GM19043 (cell line): Measurements from ENCODE around the gene FRAT1.
"Not testable (repeated sequence)": the region's sequence is repeated elsewhere in the genome, so short reads cannot be mapped to it uniquely, and the experiment has no call there.

ENCODE experiments used
- ATAC-seq: cut with Tn5 transposase; IDR thresholded peaks from one replicate; pipeline ENCODE4 v1.9.1; 2021; ENCODE audit warnings: low read depth; ENCODE audit not compliant: unreplicated experiment

The FRAT1 gene

DNA sequence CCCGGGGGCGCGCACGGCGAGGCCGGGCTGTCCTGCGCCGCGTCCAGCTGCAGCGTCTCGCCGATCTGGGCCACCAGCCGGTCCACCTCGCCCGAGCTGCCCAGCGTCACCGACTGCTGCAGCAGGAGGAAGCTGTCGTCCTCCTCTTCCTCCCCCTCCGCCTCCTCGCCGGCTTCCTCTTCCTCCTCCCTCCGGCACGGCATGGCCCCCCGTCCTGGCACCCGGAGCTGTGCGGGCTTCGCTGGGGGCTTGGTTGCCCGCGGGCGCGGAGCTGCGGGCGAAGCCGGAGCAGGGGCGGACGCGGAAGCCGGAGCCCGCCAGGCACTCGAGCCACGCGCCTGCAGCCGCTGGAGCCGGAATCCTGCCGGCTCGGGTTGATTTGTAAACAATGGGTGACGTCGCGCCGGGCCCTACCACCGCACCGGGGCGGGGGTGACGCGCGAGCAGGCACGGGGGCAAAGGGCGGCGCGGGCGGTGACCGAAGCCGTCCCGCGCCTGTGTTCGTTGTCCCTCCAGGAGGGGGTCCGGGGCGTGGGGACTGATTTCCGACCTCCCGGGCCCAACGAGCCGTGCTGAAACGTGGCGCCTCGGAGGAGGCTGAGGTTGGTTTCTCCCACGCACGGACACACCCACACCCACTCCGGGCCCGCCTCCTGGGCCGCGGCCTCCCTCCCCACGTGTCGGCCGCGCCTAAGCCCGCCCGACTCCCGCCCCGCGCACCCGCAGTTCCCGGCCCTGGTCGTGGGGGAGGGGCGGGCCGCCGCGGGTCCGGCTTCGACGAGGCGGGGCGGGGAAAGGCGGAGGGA is 15.5 kb downstream of the FRAT1 start, which contains the start of gene FRAT2:
Gene FRAT2, minus strand, starts transcription at position 360 of the 806 bp plus-strand sequence. Its CDS starts 157 bp downstream, at position 203.
- peak; percentile 79 for ATAC-seq

DNA sequence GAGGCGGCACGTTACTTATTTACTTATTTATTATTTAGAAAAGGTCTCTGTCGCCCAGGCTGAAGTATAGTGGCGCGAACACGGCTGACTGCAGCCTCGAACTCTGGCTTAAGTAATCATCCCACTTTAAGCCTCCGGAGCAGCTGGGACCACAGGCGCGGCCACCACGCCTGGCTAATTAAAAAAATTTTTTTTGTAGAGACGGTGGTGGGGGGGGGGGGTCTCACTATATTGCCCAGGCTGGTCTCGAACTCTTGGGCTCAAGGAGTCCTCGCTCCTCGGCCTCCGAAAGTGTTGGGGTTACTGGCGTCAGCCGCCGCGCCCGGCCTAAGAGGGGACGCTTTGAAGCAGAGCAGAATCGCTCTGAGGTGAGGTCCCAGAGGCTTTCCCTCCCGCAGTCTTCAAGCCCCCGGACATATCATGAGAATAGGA is 16.1 kb downstream of the FRAT1 start:
- no peak for ATAC-seq

DNA sequence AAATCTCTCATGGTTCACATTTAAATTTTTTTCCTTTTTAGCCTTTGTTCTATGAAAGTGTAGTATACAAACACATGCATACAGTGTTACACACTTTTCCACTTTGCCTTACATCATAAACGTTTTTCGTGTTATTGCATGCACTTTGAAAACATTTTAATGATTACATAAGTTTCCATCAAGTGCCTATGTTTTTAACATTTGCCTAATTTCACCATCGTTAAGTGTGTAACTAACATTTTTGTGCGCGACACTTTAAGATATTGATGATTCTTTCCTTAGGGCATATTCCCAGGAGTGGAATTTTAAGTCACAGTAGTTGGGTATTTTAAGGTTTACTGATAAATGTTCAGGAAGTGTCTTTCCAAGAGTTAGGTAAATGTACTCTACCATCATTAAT is 16.9 kb downstream of the FRAT1 start:
- no peak for ATAC-seq

DNA sequence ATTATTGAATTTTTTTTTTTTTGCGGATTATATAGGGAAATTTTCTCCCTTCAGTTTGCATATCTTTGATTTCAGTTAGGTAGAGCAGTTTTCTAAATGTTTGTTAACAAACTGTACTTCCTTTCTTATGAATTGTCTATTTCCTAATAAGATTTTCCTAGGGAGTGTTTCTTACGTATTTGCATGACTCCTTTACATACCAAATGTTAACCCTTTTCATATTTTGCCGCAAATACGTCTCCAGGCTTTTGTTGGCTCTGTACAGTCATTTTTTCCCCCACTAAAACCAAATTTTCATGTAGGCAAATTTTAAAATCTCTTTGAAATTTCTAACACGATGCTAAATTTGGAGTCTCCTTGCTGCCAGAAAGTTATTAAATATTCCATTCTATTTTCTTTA is 17.4 kb downstream of the FRAT1 start:
- no peak for ATAC-seq

DNA sequence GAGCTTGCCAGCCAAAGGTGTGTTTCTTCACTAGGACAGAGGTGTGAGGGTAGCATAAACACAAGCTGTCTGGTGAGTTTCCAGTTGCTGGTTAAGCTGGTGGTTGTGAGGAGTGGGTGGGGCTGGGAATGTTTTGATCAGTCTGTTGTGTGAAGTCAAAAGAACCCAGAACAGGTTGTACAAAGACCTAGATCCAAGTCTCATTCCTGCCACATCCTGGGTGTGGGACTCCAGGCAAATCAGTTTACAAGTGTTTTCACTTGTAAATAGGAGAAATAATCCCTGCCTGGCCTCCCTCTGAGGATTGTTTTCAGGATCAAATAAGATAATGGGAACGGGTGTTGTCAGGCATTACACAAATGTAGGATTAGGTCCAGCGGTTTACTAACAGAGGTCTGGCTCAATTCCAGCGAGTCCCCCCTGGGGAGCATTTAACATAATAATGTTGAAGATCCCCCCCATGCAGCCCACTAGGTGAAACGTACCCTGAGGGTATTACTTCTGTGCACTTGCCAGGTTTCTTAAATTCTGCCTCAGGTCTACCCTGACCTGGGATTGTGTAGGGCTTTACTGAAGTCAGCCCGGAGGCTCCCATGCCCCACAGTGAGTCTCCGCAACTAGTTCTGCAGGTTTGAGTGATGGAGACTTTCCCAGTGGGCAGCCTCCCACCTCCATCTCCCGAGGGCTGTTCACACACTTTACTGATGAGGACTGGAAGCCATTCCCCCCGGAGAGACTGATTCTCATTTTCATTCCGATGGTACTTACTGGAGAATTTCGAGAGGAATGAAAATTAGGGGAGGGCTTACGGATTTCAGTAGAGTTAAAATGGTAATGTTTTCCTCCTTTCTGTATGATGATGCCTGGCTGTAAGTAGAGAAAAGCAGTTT is 18.1 kb downstream of the FRAT1 start:
- ATAC-seq = no peak

DNA sequence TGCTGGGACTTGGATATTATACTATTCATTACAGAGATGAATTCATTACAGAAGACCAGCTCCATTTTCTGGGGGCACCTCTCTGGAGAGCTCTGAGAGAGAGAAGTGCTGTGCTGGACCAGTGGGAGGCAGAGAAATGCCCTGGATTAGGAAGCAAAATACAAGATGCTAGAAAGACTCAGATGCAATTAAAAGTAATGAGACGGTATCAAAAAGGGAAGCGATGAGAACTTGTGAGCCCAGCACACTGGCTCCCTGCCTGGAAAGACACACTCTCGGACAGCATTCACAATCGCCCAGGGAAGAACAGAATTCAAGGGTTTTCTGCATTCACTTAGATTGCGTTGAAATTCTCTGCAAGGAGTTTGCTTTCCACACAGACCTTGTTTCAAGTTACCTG is 19.0 kb downstream of the FRAT1 start:
- no peak for ATAC-seq

DNA sequence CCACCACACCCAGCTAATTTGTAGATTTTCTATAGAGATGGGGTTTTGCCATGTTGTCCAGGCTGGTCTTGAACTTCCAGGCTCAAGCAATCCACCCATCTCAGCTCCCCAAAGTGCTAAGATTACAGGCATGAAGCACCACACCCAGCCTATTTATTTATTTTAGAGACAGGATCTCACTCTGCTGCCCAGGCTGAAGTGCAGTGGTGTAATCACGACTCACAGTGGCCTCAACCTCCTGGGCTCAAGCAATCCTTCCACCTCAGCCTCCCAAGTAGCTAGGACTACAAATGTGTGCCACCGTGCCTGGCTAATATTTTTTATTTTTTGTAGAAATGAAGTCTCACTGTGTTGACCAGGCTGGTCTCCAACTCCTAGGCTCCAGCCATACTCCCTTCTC is 22.3 kb downstream of the FRAT1 start:
- no peak for ATAC-seq

DNA sequence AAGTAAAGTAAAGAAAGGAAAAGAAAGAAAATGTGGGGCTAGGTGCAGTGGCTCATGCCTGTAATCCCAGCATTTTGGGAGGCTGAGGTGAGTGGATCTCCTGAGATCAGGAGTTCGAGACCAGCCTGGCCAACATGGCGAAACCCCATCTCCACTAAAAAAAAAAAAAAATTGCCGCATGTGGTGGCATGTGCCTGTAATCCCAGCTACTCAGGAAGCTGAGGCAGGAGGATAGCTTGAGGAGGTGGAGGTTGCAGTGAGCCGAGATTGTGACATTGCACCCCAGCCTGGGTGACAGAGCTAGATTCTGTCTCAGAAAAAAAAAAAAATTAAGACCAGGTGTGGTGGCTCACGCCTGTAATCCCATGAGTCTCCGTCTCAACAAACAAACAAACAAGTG is 24.6 kb downstream of the FRAT1 start:
- ATAC-seq = not testable (repeated sequence)

DNA sequence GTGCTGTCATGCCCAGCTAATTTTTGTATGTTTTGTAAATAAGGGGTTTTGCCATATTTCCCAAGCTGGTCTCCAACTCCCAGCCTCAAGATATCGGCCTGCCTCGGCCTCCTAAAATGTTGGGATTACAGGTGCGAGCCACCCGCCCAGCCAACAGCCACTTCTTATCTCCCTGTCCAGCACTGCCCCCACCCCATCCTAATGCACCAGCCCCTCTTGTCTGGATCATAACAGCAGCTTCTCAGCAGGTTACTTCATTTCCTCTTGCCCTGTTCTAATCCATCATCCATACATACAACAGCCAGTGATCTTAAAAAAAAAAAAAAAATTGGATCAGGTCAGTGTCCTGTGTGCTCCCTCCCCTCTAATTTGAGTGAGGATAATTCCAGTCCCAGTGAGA is 28.2 kb downstream of the FRAT1 start:
- no peak for ATAC-seq

DNA sequence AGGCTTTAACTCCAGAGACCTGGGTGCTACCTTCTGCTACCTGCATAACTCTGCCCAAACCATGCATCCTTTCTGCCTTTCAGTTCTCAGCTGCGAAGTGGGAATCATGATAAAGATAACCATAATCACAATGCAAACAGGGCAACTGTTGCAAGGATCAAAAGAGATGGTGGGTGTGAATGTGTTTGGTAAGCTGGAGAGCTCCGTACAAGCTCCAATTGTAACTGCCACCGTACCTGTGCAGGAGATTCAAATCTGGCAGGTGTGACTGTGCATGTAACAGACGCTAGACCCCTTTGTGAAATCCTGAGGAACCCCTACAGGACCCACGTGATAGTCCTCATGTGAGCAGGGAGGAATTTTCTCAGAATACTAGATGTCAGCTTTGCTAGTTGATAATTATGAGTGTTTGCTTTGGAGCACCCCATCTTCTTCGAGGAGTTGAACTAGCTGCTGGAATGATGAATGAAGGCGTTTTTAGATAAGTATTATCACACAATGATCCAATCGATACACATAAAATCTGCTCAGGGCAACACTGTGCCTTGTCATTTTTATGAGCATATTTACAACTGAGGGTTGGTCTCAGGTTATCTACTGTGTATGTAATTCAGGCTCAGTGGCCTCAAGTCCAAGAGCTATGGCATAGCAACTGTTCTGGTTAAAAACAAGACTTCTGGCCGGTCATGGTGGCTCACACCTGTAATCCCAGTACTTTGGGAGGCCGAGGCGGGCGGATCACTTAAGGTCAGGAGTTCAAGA is 30.9 kb downstream of the FRAT1 start:
- ATAC-seq = no peak

DNA sequence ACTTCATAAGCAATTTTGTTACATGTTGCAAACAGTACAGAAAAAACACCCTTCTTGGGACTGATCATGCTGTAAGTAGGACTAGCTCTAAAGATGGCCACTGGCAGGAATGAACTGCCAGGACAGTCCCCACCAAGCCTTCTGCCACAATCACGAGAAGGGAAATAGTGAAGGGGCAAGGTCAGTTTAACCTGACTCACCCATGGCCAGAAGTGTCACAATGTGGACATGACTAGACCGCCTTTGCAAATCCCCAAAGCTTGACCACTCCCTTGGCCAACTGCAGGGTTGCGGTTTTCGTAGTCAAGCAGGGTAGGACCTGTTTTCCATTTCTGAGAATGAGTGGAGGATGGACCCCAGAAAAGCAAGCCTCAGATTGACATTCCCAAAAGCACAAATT is 34.9 kb downstream of the FRAT1 start:
- ATAC-seq = no peak

DNA sequence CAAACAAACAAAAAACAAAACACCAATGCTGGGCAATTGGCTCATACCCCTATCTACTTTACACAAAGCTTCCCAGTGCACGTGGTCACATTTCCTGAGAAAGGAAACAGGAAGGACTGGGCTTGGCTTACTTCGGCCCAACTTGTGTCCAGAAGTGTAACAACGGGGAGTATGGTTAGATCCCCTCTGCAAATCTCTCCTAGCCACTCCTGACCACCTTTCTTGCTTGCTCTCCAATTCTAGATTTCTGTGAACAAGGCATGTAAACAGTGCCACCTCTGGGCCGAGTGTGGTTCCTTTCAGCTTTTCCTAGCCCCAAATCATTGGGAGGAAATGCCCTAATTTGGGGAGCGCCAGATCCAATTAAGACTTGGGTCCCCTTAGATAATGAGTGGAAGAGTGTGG is 36.5 kb downstream of the FRAT1 start:
- ATAC-seq = no peak

DNA sequence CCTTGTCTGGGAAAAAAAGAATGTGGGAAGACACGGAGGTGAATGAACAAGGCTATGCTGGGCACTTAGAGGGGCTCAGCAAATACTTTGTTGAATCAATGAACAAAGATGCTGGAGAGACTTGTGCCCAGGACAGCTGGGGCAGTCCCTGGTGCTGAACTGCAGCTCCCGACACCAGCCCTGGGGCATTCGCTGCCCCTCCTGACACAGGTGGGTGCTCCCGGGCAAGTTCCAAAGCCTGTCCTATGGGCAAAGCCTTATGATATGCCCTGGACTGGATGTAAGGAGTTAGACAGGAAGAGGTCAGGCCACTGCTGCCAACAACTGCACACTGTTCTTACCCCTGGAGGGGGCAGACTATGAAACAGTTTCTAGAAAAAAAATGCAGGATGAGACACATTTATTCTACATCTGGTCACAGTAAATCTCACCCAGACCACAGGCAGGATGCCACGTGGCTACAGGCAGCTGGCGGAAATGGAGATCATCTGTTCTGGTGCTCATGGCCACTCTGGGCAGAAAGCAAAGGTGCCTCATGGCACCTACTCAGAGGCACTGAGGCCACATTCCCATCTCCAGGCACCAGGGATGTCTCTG is 37.3 kb downstream of the FRAT1 start:
- no peak for ATAC-seq

DNA sequence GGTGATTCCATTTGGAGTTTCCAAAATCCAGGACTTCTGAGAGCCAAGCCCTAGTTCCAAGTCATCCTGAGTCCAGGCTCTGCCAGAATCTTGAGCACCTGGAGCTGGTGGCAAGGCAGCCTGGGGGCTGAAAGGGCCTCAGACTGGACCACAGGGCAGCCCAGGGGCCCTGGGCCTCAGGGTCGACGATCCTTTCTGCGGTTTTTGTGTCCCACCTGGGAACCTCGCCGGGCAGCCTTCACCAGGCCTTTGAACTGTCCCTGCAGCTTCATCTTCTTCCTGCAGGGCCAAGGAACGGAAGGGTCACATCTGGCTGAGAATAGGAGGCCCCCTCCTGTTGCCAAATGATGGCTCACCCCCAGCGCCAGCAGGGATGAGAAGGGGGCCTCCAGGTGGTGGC is 37.8 kb downstream of the FRAT1 start:
- no peak for ATAC-seq

DNA sequence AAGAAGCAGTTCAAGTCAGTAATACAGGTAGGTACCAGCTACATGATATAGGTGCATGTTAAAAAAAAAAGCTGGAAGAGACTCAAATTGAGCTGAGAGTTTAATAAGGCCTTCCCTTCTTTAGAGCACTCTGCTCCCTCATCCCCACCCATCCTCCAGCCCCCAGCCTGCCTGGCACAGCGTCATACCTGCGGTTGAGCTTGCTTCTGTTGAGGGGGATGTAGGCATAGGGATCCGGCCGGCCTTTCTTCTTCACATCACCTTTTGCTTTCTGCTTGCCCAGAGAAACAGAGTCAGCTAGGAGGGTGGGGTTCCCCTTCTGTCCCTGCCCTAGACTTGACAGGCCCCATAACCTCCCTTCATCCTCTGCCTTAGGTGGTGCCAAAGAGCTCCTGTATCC is 39.3 kb downstream of the FRAT1 start:
- ATAC-seq = no peak

DNA sequence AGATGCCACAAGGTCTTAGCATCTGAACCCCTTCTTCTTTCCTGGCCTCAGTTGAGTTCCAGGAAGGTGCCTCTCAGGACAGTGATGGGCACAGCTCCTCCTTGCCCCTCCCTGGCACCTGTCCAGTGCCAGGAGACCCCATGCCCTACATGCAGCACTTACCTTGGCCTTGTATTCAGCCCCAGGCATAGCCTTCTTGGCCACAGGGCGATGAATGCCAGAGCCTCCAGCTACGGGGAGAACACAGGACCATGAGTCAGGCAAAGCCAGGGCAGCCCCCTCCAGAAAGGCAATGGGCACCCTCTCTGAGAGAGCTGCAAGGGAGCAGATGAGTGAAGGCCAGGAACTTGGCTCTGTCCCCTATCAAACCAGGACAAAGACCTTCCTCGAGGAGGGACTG is 39.7 kb downstream of the FRAT1 start:
- no peak for ATAC-seq

DNA sequence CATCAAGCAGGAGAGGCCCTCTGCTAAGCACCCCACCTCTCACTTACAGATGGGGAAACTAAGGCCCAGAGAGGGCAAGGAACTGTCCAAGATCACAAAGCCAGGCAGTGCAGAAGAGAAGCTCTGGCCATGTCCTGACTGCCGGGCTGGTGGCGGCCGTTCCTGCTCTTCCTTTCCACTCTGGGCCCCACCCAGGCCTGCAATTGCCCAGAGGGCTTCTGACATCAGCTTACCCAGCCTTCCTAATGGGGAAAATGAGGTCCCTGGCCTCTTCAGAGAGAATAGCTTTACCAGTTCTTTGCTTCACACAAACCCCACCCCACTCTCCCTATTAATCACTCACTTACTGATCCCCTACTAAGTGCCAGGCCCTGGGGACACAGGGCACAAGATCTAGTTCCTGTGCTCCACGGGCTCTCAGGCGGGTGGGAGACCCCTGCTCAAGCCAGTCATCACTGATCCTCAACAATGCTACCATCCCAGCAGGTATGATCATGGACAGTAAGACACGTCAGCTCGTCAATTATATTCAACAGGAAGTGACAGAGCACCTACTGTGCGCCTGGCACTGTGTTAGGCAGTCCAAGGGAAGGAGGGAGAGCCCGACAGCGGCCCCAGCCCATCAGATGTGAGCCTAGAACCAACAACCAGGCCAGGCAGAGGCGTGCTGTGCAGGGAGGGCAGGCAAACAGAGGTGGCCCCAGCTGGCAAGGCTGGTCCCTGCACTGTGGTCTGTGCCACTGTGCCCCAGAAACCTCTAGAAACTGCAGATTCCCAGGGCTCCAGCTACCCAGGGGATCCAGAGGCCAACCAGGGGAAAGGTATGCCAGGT is 41.9 kb downstream of the FRAT1 start:
- no peak for ATAC-seq

DNA sequence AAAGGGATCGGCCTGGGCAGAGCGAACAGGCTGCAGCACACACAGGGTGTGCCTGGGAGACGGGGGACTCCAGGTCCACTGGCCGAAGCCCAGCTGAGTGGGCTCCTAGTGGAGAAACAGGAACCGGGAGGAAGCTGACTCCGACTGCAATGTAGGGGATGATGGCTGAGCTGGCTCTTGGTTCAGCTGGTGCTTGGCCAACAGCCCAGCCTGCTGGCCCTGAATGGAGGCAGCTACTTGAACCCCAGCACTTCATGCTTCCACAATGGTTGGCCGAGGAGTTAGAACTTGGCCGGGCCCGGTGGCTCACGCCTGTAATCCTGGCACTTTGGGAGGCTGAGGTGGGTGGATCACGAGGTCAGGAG is 42.4 kb downstream of the FRAT1 start:
- no peak for ATAC-seq

DNA sequence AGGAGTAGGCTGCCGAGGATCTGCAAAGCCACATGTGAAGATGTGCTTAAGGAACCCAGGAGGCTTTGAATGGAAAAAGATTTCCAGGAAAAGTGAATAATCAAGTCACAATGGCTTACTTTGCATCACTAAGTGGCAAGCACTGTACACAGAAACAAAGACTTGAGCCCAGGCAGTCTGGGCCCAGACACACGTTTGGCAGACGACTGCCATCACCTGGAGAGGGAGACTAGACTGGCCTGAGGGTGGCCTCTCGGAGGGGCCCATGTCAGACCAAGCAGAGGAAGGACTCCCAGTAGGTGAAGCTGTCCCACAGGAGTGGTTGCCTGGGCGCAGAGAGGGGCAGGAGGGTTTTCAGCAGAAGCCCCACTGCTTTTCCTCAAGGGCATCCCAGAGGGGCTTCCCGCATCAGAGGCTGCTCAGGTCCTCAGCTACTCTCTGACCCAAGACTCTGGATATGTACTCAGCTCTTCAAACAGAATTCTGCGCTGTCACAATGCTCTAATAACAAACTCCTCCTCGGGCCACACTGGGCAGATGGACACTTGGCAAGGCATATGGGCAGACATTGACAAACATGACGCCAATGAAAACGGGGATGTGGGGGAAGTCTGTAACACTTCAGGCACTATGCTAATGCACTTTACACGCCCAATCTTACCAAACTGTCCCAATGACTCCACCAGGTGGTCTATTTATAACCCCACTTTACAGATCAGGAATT is 43.4 kb downstream of the FRAT1 start:
- ATAC-seq = no peak
